GM21515 (cell line): ENCODE results near the gene NSUN3.
"Not testable (repeated sequence)": the region's sequence is repeated elsewhere in the genome, so short reads cannot be mapped to it uniquely, and the experiment has no call there.

Source experiments
- ATAC-seq: cut with Tn5 transposase; IDR thresholded peaks from one replicate; pipeline ENCODE4 v1.9.1; 2021; ENCODE audit not compliant: unreplicated experiment

NSUN3 gene

DNA sequence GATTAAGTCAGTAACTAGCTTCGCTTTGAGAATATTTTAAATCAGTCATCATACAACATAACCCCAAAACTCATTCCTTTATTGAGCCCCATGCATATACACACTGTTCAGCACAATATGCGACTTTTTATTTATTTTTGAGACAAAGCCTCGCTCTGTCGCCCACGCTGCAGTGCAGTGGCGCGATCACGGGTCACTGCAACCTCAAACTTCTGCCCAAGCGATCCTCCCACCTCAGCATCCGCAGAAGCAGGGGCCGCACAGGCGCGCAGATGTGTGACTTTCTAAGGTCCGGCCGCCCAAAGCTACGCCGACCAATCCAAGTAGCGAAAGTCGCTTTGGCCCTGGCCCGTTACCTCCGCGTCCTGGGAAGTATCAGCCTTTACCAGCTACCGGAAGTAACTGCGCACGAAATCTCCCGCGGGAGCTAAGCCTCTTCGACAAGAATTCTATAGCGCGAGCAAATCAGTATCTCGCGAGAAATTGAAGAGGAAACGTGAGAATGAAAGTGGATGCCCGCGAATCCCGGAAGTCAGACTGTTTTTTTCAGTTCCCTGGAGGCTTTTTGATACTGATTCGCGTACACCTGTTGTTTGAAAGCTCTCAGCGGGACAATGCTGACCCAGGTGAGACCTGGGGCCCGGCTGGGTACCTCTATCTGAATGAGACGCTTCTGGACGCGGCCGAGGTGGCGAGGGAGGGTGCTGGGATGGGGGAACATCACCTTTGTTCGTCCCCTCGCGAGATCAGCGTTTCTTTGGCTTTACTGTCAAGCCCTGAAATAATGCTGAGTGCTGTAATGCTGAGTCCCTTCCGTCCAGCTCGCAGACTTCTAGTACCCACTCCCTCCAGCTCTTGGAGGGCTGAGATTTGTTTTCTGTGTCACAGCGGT is at the start of gene NSUN3, which contains the start of gene DHFR2:
Gene NSUN3 (plus strand): TSS at position 549 of the 892 bp plus-strand sequence. CDS start 66 bp downstream, at position 615.
Gene DHFR2 (minus strand): TSS at position 404 of the 892 bp plus-strand sequence. CDS start 1,405 bp downstream, outside the sequence.
- peak; percentile 93 for ATAC-seq

DNA sequence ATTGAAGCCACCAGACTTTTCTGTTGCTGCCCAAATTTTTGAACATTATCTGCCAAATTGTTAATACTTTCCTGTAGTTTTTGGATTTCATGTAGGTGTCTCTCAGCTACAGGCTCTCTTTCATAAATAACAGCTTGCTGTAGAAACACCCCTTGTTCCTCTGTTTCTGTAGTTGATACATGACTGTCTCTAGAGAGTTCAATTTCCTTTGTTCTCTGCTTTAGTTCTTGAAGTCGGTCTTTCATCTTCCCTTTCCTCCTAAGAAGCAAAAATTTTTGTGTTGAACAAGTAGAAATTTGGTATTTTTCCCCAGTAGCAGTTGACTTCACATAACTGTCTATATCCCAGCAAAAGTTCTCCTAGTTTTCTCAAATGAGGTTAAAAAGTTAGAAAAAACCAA is 47.8 kb upstream of the NSUN3 start:
- ATAC-seq = no peak

DNA sequence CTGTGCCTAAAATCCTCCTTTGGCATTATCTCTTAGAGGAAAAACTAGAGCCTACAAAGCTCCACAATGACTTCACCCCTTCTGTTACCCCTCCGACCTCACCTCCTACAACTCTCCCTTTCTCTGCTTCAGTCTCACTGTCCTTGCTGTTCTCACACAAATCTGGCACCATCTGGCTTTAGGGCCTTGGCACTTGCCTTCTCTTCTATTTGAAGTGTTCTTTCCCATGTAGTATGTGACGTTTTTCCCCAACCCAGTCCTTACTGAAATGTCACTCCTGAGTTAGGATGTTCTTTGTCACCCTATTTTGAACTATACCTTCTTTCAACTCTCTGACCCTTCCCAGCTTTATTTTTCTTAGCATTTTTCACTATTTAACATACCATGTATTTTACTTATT is 43.2 kb upstream of the NSUN3 start:
- no peak for ATAC-seq

DNA sequence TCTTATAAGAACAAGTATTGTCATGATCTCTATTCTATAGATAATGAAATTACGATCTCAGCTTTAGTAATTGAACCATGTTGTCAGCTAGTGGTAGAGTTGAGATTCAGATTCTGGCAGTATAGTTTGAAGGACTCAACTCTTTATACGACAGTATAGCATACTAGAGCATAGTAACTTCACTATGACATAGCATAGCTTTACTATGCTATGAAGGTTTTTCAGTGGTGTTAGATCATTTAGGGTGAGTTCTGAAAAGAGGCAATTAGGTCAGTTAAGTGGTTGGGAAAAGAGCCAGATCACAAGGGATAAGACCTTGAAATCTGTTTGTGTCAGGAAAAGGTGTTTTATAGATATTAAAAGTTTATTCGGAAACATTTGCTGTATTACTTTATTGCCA is 42.6 kb upstream of the NSUN3 start:
- ATAC-seq = no peak

DNA sequence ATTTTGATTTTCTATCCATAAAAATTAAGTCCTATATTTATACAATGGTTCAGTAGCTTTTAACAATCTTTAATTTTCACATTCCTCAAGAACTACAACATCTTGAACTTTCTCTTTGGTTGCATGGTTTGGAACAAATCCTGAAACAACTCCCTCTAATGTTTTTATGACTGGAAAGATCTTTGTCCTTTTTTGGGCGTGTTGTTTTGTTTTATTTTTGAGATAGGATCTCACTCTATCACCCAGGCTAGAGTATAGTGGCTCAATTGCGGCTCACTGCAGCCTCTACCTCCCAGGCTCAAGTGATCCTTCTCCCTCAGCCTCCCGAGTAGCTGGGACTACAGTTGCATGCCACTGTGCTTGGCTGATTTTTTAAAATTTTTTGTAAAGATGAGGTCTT is 38.5 kb upstream of the NSUN3 start:
- no peak for ATAC-seq

DNA sequence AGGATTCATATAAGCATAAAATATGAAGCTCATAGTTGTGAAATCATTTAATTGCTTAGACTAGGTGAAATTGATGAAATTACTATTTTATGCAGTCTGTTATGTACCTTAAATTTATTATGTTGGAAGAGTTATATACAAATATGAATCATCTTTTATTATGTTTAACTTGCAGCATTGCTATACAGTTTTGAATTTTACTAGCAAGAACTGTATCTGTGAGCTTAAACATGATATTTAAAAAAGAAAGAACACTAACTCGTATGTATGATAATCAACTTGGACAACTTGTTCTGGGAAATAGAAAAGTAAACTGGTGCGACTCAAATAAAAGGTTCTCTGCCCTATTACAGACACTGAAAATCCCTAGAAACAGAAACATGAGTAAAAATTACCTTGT is 36.2 kb upstream of the NSUN3 start:
- ATAC-seq = no peak

DNA sequence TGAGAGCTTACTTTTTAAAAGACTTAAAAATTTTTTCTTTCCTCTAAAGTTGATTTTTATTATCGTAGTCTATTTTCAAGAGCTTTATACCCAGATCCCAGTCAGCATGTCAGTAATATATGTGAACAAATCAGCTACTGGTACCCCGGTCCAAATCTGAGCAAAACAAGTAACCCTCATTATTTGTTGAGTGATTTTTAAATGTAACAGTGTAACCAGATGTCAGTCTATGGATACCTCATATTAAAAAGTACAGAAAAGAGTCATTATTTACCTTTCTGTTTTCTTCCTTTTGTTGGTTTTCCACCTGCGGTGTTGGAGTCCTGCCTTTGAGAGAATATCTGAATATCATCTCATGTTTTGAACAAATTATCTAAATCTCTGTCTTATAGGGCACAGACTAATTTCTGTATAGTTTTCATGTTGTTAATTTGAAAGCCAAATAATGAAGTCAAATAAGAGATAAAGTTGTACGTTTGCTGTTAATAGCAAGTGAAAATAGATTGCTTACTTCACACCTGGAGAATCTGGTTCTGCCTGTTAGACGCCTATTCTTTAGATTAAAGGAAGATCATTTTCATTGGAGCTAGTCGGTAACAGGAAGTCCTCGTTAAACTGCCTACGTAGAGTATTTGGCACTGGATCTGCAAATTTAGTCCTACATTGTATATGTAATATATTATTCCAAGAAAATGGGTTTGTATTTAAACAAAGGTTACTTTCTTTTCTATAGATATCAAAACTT is 34.6 kb upstream of the NSUN3 start, which contains the start of gene STX19:
Gene STX19 (minus strand): TSS at position 505 of the 745 bp plus-strand sequence. CDS start 13,328 bp downstream, outside the sequence.
- no peak for ATAC-seq

DNA sequence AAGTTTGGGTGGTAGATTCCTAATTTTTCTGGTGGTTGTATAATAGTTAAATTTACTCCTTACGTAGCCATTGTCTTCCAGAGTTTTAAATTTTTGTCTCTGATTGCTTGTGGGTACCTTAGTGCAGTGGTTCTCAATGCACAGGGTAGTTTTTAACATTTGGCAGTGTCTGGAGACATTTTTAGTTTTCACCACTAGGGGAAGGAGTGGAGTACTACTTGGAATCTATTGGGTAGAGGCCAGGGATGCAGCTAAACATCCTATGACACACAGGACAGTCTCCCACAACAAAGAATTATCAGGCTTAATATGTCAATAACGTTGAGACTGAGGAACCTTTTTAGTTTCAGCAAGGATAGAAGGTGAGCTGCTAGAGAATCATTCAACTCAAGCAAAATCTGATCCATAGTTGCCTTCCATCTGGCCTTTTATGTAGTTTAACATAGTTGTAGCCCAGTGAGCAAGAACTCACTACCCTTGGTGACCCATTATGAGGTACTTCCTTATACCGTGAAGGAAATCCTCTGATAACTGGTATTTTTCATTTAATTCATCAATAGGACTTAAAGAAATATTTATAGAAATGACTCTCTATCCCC is 25.9 kb upstream of the NSUN3 start:
- no peak for ATAC-seq

DNA sequence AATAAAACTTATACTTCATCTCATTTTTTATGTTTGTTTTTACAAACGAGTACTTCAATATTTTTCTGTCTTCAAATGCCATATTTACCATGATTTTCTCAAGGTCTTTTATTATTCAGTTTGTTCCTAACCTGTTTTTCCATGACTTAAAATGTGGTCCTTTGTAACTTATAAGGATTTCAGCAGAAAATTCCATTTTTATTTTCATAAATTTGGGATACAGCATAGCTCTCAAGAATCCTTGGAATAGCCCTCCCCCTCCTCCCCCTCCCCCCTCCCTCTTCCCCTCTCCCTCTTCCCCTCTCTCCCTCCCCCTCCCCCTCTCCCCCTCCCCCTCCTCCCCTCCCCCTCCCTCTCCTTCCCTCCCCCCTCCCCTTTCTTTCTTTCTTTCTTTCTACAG is 19.6 kb upstream of the NSUN3 start:
- ATAC-seq = no peak

DNA sequence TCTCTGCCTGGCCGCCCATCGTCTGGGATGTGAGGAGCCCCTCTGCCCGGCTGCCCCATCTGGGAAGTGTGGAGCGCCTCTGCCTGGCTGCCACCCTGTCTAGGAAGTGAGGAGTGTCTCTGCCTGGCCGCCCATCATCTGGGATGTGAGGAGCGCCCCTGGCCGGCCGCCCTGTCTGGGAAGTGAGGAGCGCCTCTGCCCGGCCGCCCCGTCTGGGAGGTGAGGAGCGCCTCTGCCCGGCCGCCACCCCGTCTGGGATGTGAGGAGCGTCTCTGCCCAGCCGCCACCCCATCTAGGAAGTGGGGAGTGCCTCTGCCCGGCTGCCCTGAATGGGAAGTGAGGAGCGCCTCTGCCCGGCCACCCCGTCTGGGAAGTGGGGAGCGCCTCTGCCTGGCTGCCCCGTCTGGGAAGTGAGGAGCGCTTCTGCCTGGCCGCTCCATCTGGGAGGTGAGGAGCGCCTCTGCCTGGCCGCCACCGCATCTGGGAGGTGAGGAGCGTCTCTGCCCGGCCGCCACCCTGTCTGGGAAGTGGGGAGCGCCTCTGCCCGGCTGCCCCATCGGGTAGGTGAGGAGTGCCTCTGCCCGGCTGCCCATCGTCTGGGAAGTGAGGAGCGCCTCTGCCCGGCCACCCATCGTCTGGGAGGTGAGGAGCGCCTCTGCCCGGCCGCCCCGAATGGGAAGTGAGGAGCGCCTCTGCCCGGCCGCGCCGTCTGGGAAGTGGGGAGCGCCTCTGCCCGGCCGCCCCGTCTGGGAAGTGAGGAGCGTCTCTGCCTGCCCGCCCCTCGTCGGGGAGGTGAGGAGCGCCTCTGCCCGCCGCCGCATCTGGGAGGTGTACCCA is 18.5 kb upstream of the NSUN3 start:
- not testable (repeated sequence) for ATAC-seq

DNA sequence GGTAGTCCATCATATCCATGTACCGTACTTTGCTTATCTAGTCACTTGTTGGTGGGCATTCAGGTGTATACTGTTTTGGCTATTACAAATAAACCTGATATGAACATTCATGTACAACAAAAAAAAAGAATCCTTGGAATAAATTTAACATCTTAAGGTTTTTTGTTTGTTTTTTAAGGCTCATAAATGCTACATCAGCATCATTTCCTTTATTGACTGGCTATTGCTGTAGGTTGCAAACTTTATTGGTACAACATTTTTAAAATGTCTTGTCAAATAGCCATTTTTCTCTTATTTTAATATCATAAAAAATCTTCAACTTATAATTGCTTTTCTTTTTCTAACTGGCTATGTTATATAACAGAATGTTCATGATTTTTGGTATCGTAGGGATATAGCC is 16.3 kb upstream of the NSUN3 start:
- no peak for ATAC-seq

DNA sequence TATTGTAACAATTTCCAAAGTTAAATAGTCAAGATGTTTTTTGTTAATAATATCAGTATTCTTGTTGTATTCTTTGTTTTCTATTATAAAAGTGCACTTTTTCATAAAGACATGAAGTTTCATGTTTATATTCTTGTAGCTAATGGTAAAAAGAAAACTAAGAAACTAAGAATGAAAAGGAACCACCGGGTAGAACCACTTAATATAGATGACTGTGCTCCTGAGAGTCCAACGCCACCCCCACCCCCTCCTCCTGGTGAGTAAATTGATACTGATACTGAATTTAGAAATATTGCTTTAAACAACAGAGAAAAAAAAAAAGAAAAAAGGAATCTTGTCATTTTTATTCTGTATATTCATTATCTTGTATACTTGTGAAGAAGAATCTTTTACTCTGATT is 13.6 kb upstream of the NSUN3 start:
- no peak for ATAC-seq

DNA sequence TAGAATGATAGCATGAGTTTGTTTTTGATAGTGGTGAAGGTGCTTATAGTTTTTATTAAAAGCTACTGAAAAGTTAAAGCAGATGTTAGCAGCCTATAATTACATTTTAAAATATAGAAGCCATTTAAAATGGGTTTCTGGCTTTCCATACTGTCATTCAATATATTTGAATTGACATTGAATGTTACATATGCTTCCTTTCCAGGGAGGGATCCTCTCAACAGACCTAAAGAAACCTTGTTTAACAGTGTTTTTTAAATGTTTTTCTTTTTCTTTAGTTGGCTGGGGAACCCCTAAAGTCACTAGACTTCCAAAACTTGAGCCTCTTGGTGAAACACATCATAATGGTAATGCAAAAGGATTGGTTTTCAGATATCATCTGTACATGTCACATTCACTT is 12.3 kb upstream of the NSUN3 start:
- ATAC-seq = no peak

DNA sequence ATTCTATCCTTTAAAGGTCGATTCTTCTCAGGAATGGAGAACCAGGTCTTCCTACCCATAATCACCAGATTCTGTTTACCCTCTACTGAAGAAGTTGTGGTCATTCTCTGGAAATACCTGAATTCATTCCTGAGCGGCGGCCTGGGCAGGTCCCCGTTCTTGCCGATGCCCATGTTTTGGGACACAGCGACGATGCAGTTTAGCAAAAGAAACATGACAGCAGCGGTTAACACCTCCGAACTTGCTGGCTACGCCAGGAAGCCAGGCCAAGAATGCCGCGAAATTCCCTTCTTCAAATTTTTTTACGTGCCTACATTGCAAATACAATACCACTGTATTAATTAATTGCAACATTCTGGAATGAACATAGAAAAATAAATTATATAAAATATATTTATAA is 1.6 kb upstream of the NSUN3 start:
- ATAC-seq = no peak

DNA sequence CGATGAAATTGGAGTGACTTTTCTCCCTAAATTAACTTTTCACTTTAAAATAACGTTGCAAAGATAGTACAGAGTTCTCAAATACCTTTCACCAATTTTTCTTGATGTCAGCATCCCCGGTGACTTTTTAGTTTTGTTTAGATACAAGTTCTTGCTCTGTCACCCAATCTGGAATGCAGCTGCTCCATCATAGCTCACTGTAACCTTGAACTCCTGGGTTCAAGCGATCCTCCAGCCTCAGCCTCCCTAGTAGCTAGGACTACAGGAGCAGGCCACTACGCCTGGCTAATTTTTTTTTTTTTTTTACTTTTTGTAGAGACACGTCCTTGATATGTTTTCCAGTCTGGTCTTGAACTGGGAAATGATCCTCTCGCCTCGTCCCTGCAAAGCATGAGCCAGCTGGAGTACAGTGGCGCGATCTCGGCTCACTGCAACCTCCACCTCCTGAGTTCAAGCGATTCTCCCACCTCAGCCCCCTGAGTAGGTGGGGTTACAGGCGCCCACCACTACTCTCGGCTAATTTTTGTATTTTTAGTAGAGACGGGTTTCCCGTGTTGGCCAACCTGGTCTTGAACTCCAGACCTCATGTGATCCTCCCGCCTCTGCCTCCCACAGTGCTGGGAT is 747 bp downstream of the NSUN3 start:
- no peak for ATAC-seq

DNA sequence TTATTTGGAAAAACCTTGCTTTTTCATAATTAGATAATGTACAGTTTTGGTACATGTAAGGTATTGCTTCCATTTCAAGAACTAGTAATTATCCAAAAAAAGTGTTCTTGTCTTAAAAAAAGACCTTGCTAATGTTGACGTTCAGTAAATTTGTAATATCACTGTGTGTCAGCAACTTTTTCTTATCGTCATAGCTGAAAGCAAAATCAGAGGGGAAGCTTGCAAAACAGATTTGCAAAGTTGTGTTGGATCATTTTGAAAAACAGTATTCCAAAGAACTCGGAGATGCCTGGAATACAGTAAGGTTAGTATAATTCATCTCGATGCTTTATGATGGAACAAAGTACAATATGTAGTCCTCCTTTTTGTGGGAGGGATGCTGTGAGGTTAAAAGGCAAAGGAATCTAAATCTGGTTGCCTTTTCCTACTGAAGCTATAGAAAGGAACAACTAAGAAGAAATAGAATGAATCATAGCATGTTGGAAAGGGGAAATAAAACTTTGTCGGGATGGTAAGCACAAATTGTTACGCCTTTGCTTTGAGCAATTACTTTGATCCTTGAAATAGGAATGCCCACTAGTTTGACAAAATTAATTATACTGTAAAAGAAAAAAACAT is 1.5 kb downstream of the NSUN3 start:
- no peak for ATAC-seq

DNA sequence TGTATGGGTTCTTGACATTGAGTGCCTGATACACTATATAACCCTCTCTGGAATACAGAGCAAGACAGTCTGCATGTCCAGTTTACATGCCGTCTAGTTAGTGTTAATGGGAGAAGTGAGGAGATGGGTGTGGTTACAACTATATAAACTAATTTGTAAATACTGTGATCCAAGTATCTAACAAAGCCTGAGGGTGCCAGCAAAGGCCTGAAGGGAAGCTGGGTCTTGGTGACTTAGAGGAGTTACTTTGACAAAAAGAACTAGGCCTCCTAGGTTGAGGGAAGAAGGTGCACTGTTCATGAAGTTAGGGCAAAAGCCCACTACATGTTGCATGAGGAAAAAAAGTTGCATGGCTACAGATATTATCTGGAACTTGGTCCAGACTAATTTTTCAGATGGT is 2.3 kb downstream of the NSUN3 start:
- no peak for ATAC-seq

DNA sequence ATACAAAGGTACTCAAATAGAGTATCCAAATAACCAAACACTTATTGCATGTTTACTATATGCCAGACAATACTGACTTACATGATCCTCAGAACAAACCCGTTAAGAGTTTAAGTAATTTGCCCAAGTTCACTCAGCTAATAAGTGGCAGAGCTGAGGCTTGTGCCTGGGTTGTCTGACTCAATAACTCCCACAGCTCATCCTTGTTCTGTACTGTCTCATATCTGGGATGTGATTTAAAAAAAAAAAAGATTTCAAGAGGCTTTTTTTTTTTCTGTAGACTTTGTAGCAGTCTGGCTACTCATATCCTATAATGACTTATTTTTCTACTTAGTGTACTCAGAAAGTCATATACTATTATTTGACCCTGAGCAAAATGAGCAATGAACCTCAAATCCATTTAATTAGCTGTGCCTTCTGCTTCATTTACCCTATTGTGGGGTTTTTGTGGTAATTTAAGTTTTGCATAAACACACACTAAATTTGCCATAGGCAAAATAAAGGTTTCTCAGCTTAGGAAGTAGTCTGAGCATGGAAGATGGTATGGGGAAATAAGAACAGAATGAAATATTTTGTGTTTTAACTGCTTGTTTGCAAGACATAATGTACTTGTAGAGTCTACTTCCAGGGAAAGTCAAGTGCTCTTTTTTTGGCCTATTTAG is 3.1 kb downstream of the NSUN3 start:
- ATAC-seq = no peak
